ENCODE measurements around the gene CLDN3.

CLDN3 gene

GRCh38 chr7:73773700-73774517 is 3.8 kb upstream of the CLDN3 start:
- DNase-seq (ENCODE audit: low read depth in 1 of 2, low spot score in 1 of 2) = no peak

GRCh38 chr7:73770860-73771670 is 995 bp upstream of the CLDN3 start:
- DNase-seq (ENCODE audit: low read depth in 1 of 2, low spot score in 1 of 2) = no peak

GRCh38 chr7:73769481-73770001 is 529 bp downstream of the CLDN3 start:
- DNase-seq (ENCODE audit: low read depth in 1 of 2, low spot score in 1 of 2) = no peak

- no peak for DNase-seq (ENCODE audit: low read depth in 1 of 2, low spot score in 1 of 2)
Observed at GRCh38 chr7:73768641-73769480, 1.2 kb downstream of the CLDN3 start.

GRCh38 chr7:73766556-73767229 is 3.4 kb downstream of the CLDN3 start:
- DNase-seq (ENCODE audit: low read depth in 1 of 2, low spot score in 1 of 2) = no peak

GRCh38 chr7:73762659-73762999 is 7.4 kb downstream of the CLDN3 start:
- no peak for DNase-seq (ENCODE audit: low read depth in 1 of 2, low spot score in 1 of 2)

- DNase-seq (ENCODE audit: low read depth in 1 of 2, low spot score in 1 of 2) = no peak
Observed at GRCh38 chr7:73761854-73762658, 8.0 kb downstream of the CLDN3 start.

- DNase-seq (ENCODE audit: low read depth in 1 of 2, low spot score in 1 of 2) = no peak
Observed at GRCh38 chr7:73758581-73759138, 11.4 kb downstream of the CLDN3 start.

- no peak for DNase-seq (ENCODE audit: low read depth in 1 of 2, low spot score in 1 of 2)
Observed at GRCh38 chr7:73749931-73750776, 19.9 kb downstream of the CLDN3 start.

GRCh38 chr7:73746378-73746777 is 23.7 kb downstream of the CLDN3 start:
- DNase-seq (ENCODE audit: low read depth in 1 of 2, low spot score in 1 of 2) = no peak

- DNase-seq (ENCODE audit: low read depth in 1 of 2, low spot score in 1 of 2) = no peak
Observed at GRCh38 chr7:73742753-73743641, 27.1 kb downstream of the CLDN3 start.

- DNase-seq (ENCODE audit: low read depth in 1 of 2, low spot score in 1 of 2) = no peak
Observed at GRCh38 chr7:73742338-73742752, 27.7 kb downstream of the CLDN3 start.

GRCh38 chr7:73741600-73741999 is 28.5 kb downstream of the CLDN3 start:
- no peak for DNase-seq (ENCODE audit: low read depth in 1 of 2, low spot score in 1 of 2)

- DNase-seq (ENCODE audit: low read depth in 1 of 2, low spot score in 1 of 2) = no peak
Observed at GRCh38 chr7:73740771-73741170, 29.3 kb downstream of the CLDN3 start.

- DNase-seq (ENCODE audit: low read depth in 1 of 2, low spot score in 1 of 2) = no peak
Observed at GRCh38 chr7:73740212-73740611, 29.9 kb downstream of the CLDN3 start.

GRCh38 chr7:73739387-73739767 is 30.7 kb downstream of the CLDN3 start:
- DNase-seq (ENCODE audit: low read depth in 1 of 2, low spot score in 1 of 2) = no peak

- peak; percentile 98 to 99 for DNase-seq (ENCODE audit: low read depth in 1 of 2, low spot score in 1 of 2)
Observed at GRCh38 chr7:73738612-73739386, 31.3 kb downstream of the CLDN3 start, which contains the start of gene ABHD11. ABHD11 (minus strand) TSS chr7:73738802; CDS start chr7:73738770, 32 bp downstream.
